H1 (cell line): ENCODE results near the gene ASTN2. TPM values are rescaled to one million over a fixed set of nuclear protein-coding genes. Genes with fewer than 3 reads are reported as not detected.

Source experiments
- CTCF ChIA-PET: fragments of 300-600 bp; sonication (Branson Sonifier 250); formaldehyde crosslinking; loops from one replicate; lab custom pipeline; 2021; ENCODE audit not compliant: partially characterized antibody; lab: Charles Lee
- POLR2A ChIA-PET: fragments of 300-600 bp; sonication (Branson Sonifier 250); formaldehyde crosslinking; loops from one replicate; lab custom pipeline; 2021; ENCODE audit warnings: inconsistent platforms; ENCODE audit not compliant: partially characterized antibody; lab: Charles Lee
- DNase-seq, 2 experiments: peaks; one replicate each; pipeline versions ENCODE4 v3.0.0 to v3.0.0-alpha.2; 2010 to 2022; ENCODE audit warnings: low spot score in 2 of 2, low read depth in 1 of 2, mixed read lengths in 1 of 2
- FAIRE-seq: peaks from 2 replicates; lab custom pipeline; 2011; peaks lifted over from hg19 to GRCh38; lab: Jason Lieb, UNC
- H2AFZ ChIP-seq: 2 replicates; pipeline ENCODE4 v1.8.1; 2012; ENCODE audit warnings: low read length, inconsistent platforms
- H2AK5ac ChIP-seq: 2 replicates; pipeline ENCODE4 v1.6.1; 2013; ENCODE audit warnings: low read depth, low read length
- H2BK120ac ChIP-seq: replicated peaks from 2 replicates; pipeline ENCODE3; 2013; ENCODE audit warnings: low read depth, low read length, inconsistent platforms
- H2BK12ac ChIP-seq: 2 replicates; pipeline ENCODE4 v1.6.1; 2013; ENCODE audit warnings: low read depth, low read length
- H2BK15ac ChIP-seq: 2 replicates; pipeline ENCODE4 v1.6.1; 2013; ENCODE audit warnings: low read length
- H2BK20ac ChIP-seq: 2 replicates; pipeline ENCODE4 v1.6.1; 2013; ENCODE audit warnings: low read length
- H2BK5ac ChIP-seq: 2 replicates; pipeline ENCODE4 v1.6.1; 2013; ENCODE audit warnings: low read depth, low read length
- H3K14ac ChIP-seq: 2 replicates; pipeline ENCODE4 v1.6.1; 2013; ENCODE audit warnings: inconsistent platforms; ENCODE audit not compliant: insufficient read length
- H3K18ac ChIP-seq: 2 replicates; pipeline ENCODE4 v1.6.1; 2013; ENCODE audit warnings: low read length; ENCODE audit errors: extremely low read depth
- H3K23ac ChIP-seq: 2 replicates; pipeline ENCODE4 v1.6.1; 2013; ENCODE audit warnings: inconsistent platforms; ENCODE audit not compliant: insufficient read length
- H3K23me2 ChIP-seq: 2 replicates; pipeline ENCODE4 v1.6.1; 2013; ENCODE audit warnings: low read depth, low read length
- H3K27ac ChIP-seq: 2 replicates; pipeline ENCODE4 v1.6.1; 2011; ENCODE audit warnings: low read depth, low read length, inconsistent platforms
- H3K27me3 ChIP-seq, 4 experiments: replicated peaks in 1 of 4; 1 replicate in 1 of 4; 2 replicates in 3 of 4; pipeline versions ENCODE4 v1.6.1 to v1.8.1; 2011 to 2013; ENCODE audit warnings: low read length in 3 of 4, mild to moderate bottlenecking in 3 of 4, inconsistent platforms in 2 of 4, mixed read lengths in 2 of 4, moderate library complexity in 1 of 4; ENCODE audit not compliant: control insufficient read depth in 3 of 4, insufficient read depth in 3 of 4; ENCODE audit errors: extremely low read depth in 1 of 4
- H3K36me3 ChIP-seq, 4 experiments: 2 replicates each; pipeline versions ENCODE4 v1.6.1 to v1.8.1; 2011 to 2013; ENCODE audit warnings: mild to moderate bottlenecking in 4 of 4, low read length in 3 of 4, moderate library complexity in 2 of 4, control low read depth in 1 of 4, inconsistent platforms in 1 of 4; ENCODE audit not compliant: insufficient read depth in 4 of 4, control insufficient read depth in 2 of 4
- H3K4ac ChIP-seq: replicated peaks from 2 replicates; pipeline ENCODE3; 2013; ENCODE audit warnings: low read length, low read depth, mixed read lengths, inconsistent platforms; ENCODE audit not compliant: insufficient read length
- H3K4me1 ChIP-seq, 4 experiments: replicated peaks in 1 of 4; 1 replicate in 1 of 4; 2 replicates in 3 of 4; pipeline versions ENCODE4 v1.6.1 to v1.8.1; 2011 to 2013; ENCODE audit warnings: low read length in 3 of 4, inconsistent platforms in 2 of 4, mixed read lengths in 1 of 4; ENCODE audit not compliant: insufficient read depth in 4 of 4, control insufficient read depth in 3 of 4
- H3K4me2 ChIP-seq, 2 experiments: 2 replicates each; pipeline versions ENCODE4 v1.6.1 to v1.8.1; 2011 to 2013; ENCODE audit warnings: low read depth in 2 of 2, low read length in 2 of 2, control low read depth in 1 of 2, inconsistent platforms in 1 of 2, mild to moderate bottlenecking in 1 of 2; ENCODE audit not compliant: insufficient read depth in 1 of 2
- H3K4me3 ChIP-seq, 4 experiments: fragments of 200-600, 300-600 bp in 1 of 4; sonication (generic), shearing (Covaris generic), sonication (Bioruptor Twin) in 1 of 4; 2 replicates each; pipeline versions ENCODE4 v1.5.1 to v1.8.1; 2011 to 2016; ENCODE audit warnings: low read length in 4 of 4, low read depth in 3 of 4, control low read depth in 2 of 4, inconsistent platforms in 2 of 4, mild to moderate bottlenecking in 2 of 4, mixed read lengths in 1 of 4, moderate library complexity in 1 of 4; ENCODE audit not compliant: insufficient read depth in 2 of 4; ENCODE audit errors: extremely low read depth in 1 of 4
- H3K56ac ChIP-seq: replicated peaks from 2 replicates; pipeline ENCODE3; 2013; ENCODE audit warnings: low read depth, mild to moderate bottlenecking, mixed read lengths, low read length, inconsistent platforms; ENCODE audit not compliant: insufficient read length
- H3K79me1 ChIP-seq: 2 replicates; pipeline ENCODE4 v1.6.1; 2013; ENCODE audit warnings: low read depth, low read length, control low read depth
- H3K79me2 ChIP-seq, 2 experiments: 2 replicates each; pipeline versions ENCODE4 v1.6.1 to v1.8.1; 2012 to 2013; ENCODE audit warnings: low read length in 2 of 2, mild to moderate bottlenecking in 2 of 2, inconsistent platforms in 1 of 2; ENCODE audit not compliant: insufficient read depth in 2 of 2, control insufficient read depth in 1 of 2
- H3K9ac ChIP-seq, 4 experiments: replicated peaks in 1 of 4; 1 replicate in 1 of 4; 2 replicates in 3 of 4; pipeline versions ENCODE4 v1.6.1 to v1.8.1; 2011 to 2013; ENCODE audit warnings: low read depth in 3 of 4, low read length in 3 of 4, control low read depth in 2 of 4, mild to moderate bottlenecking in 2 of 4, moderate library complexity in 2 of 4, inconsistent platforms in 1 of 4; ENCODE audit errors: extremely low read depth in 1 of 4
- H3K9me3 ChIP-seq, 2 experiments: 2 replicates each; pipeline versions ENCODE4 v1.6.1 to v1.8.1; 2012 to 2013; ENCODE audit warnings: mild to moderate bottlenecking in 2 of 2, moderate library complexity in 2 of 2, control low read depth in 1 of 2, inconsistent platforms in 1 of 2, low read depth in 1 of 2, low read length in 1 of 2, mixed read lengths in 1 of 2; ENCODE audit not compliant: insufficient read depth in 2 of 2
- H4K20me1 ChIP-seq, 2 experiments: replicated peaks in 1 of 2; 2 replicates each; pipeline versions ENCODE3 to v1.8.1; 2011 to 2013; ENCODE audit warnings: inconsistent platforms in 2 of 2, low read length in 2 of 2, mild to moderate bottlenecking in 1 of 2; ENCODE audit not compliant: insufficient read depth in 2 of 2, control insufficient read depth in 1 of 2
- H4K5ac ChIP-seq: 2 replicates; pipeline ENCODE4 v1.6.1; 2013; ENCODE audit warnings: low read length, low read depth, mixed read lengths, inconsistent platforms; ENCODE audit not compliant: insufficient read length
- H4K8ac ChIP-seq: 2 replicates; pipeline ENCODE4 v1.8.0; 2013; ENCODE audit warnings: mild to moderate bottlenecking, moderate library complexity, low read length, inconsistent platforms; ENCODE audit not compliant: insufficient read depth; ENCODE audit errors: extremely low read depth
- H4K91ac ChIP-seq: replicated peaks from 2 replicates; pipeline ENCODE3; 2013; ENCODE audit warnings: low read length, mixed read lengths, inconsistent platforms; ENCODE audit not compliant: insufficient read length
- SRF ChIP-seq: IDR thresholded peaks from 2 replicates; pipeline ENCODE4 v1.6.1; 2011; ENCODE audit warnings: mild to moderate bottlenecking, low read depth, low read length, moderate library complexity
- WGBS, 2 experiments: shearing (Covaris generic) in 1 of 2; methylation state at CpG; one replicate each; pipeline versions ENCODE4 v1.1.6 to v1.1.7; 2013 to 2015; ENCODE audit warnings: low lambda C conversion rate in 2 of 2, mixed read lengths in 2 of 2, inconsistent platforms in 1 of 2, low coverage in 1 of 2, missing lambda C conversion rate in 1 of 2; ENCODE audit not compliant: insufficient replicate concordance in 2 of 2, insufficient coverage in 1 of 2, insufficient read length in 1 of 2; ENCODE audit errors: extremely low coverage in 1 of 2, missing lambda C conversion rate in 1 of 2; 5-methylcytosine and 5-hydroxymethylcytosine counted together
- polyA plus RNA-seq, 7 experiments: library from polyadenylated mRNA; depleted of rRNA in 3 of 7; stranded (reverse) in 5 of 7; unstranded in 2 of 7; fragments of >200 nt in 5 of 7; fragments of 200-250 nt in 2 of 7; gene quantifications; 1 replicate in 5 of 7; 2 replicates in 1 of 7; 4 replicates in 1 of 7; pipeline versions ENCODE4 v1.2.1 to v1.2.3, GENCODE V29; 2011 to 2013; ENCODE audit warnings: missing spikeins in 2 of 7, mixed read lengths in 2 of 7
- total RNA-seq: library from RNA; stranded (reverse); fragmentation: NEBNext Ultra II Directional; extraction: Animal tissue kit (Norgen Biotek cat#: 25700); gene quantifications from 2 replicates; pipeline ENCODE4 v1.2.1, GENCODE V29; 2021

Gene ASTN2
- total and polyA plus RNA-seq, 2 of the 8 experiments (the other 6 are each of a cell fraction or from before 2014, with no cell fraction given), result 8.2 to 13.7 TPM

GRCh38 chr9:117122953-117123352 lies 291.9 kb downstream of the ASTN2 start:
- Histone ChIP-seq H2AFZ (no peak overlapping the region), H2AK5ac (no peak overlapping the region), H3K23ac (no peak overlapping the region), H3K4ac (no peak overlapping the region), H3K4me3 (no peak overlapping the region), H3K4me2 (no peak overlapping the region), H3K23me2 (no peaks in the 10 kb centered on the region), H2BK15ac (no peak overlapping the region), H2BK5ac (no peak overlapping the region), H4K5ac (no peak overlapping the region), H2BK20ac (no peak overlapping the region), H2BK12ac (no peak overlapping the region), H3K27me3 (no peaks in the 10 kb centered on the region), H3K9me3 (no peaks in the 10 kb centered on the region), H3K56ac (no peak overlapping the region), H3K79me2 (no peaks in the 10 kb centered on the region), H3K14ac (no peak overlapping the region), H3K18ac (no peak overlapping the region), H3K9ac (no peak overlapping the region; a peak in 1 of 7 replicates), H3K4me1 (no peaks in the 10 kb centered on the region), H2BK120ac (no peak overlapping the region), H4K8ac (no peak overlapping the region), H3K79me1 (no peaks in the 10 kb centered on the region), H3K36me3 (no peaks in the 10 kb centered on the region), H4K20me1 (no peaks in the 10 kb centered on the region), H3K27ac (no peak overlapping the region), H4K91ac (no peak overlapping the region)
- DNase-seq (no peak), FAIRE-seq (no peak)
- CTCF ChIA-PET, result interaction anchor here (1.3 kb wide), 1 partner anchor 50 kb away, joined by 3 read pairs; no protein-coding TSS in a partner anchor
- no peak for TF ChIP-seq SRF
- 96% methylated on average over 3 of the region's 3 CpGs; no CpG with 5 or more reads in 1 of the 2 experiments for WGBS, 2 experiments
- POLR2A ChIA-PET, result no interaction called here
